Upper lobe of left lung (tissue), 6 donors: ENCODE data around the gene MACROD2. TPM values are rescaled to one million over a fixed set of nuclear protein-coding genes. Genes with fewer than 3 reads are reported as not detected.

Source experiments
- ATAC-seq, 2 donors: fragments of 200-7000 bp; cut with Tn5 transposase; one replicate each; pipeline ENCODE4 v1.9.1; 2022; ENCODE audit warnings: mild to moderate bottlenecking in 2 of 2, moderate library complexity in 2 of 2; ENCODE audit not compliant: low FRiP score in 2 of 2
- DNase-seq, 2 donors: peaks; one replicate each; pipeline ENCODE4 v3.0.0-alpha.2; 2019 to 2020
- H3K27ac ChIP-seq, 4 donors: fragments of 200-600 bp; sonication (generic); one replicate each; pipeline ENCODE4 v1.5.1; 2016 to 2019
- H3K27me3 ChIP-seq, 4 donors: fragments of 200-600 bp; sonication (generic); one replicate each; pipeline ENCODE4 v1.5.1; 2017 to 2019
- H3K36me3 ChIP-seq, 4 donors: fragments of 200-600 bp; sonication (generic); one replicate each; pipeline ENCODE4 v1.5.1; 2016 to 2019
- H3K4me1 ChIP-seq, 4 donors: fragments of 200-600 bp; sonication (generic); one replicate each; pipeline ENCODE4 v1.5.1; 2018 to 2019
- H3K4me3 ChIP-seq, 4 donors: fragments of 200-600 bp; sonication (generic); one replicate each; pipeline ENCODE4 v1.5.1; 2017 to 2019; ENCODE audit warnings: mild to moderate bottlenecking in 2 of 4, moderate library complexity in 1 of 4
- H3K9me3 ChIP-seq, 4 donors: fragments of 200-600 bp; sonication (generic); one replicate each; pipeline ENCODE4 v1.5.1; 2018 to 2019
- CTCF ChIP-seq, 6 experiments: fragments of 450-650 bp in 4 of 6; fragments of 200-600 bp in 2 of 6; sonication (generic) in 2 of 6; IDR thresholded peaks; one replicate each; pipeline ENCODE4 v1.5.1; 2016 to 2019; ENCODE audit warnings: antibody characterized with exemption in 6 of 6
- EP300 ChIP-seq, 4 donors: sonication (generic); formaldehyde crosslinking; IDR thresholded peaks; one replicate each; pipeline ENCODE4 v1.5.1; 2017; ENCODE audit warnings: antibody characterized with exemption in 4 of 4, control low read depth in 2 of 4
- POLR2A ChIP-seq, 4 donors: fragments of 450-650 bp; IDR thresholded peaks; one replicate each; pipeline ENCODE4 v1.5.1; 2016 to 2017; ENCODE audit warnings: antibody characterized with exemption in 4 of 4, mild to moderate bottlenecking in 2 of 4
- POLR2AphosphoS5 ChIP-seq, 2 donors: sonication (generic); formaldehyde crosslinking; IDR thresholded peaks; one replicate each; pipeline ENCODE4 v1.5.1; 2017; ENCODE audit warnings: antibody characterized with exemption in 2 of 2
- WGBS, 2 donors: methylation state at CpG; one replicate each; pipeline ENCODE4 v1.1.5; 2017 to 2018; 5-methylcytosine and 5-hydroxymethylcytosine counted together
- total RNA-seq, 6 donors: library from RNA; depleted of rRNA in 4 of 6; stranded (reverse); fragments of >200 nt in 4 of 6; gene quantifications; one replicate each; pipeline versions ENCODE4 v1.1.0 to v1.2.1, GENCODE V29; 2016 to 2021
- donor health status: DM: no; HTN: no; CAD: no; lungs with moderate emphysema.
- donor health status: DM: no; HTN: yes; CAD: no; lungs with severe emphysema.

The MACROD2 gene
- total RNA-seq, 6 donors from 2014 or later, result 20.7 to 84.3 (median 36.3) TPM

- peaks cover 0 to 2% (median 0%) of the 10 kb centered on the region in 4 donors for H3K9me3 ChIP-seq
- WGBS, 2 donors, result 83% methylated on average over 13 to 15 of the region's 15 CpGs
- H3K27ac ChIP-seq, result no peak overlapping the region
- H3K36me3 ChIP-seq, result no peaks in the 10 kb centered on the region
- DNase-seq (no peak), ATAC-seq (no peak)
- no peaks in the 10 kb centered on the region for H3K27me3 ChIP-seq
- H3K4me1 ChIP-seq, result no peaks in the 10 kb centered on the region
- H3K4me3 ChIP-seq, result no peak overlapping the region
- TF ChIP-seq POLR2AphosphoS5 (IDR thresholded peaks at IDR 0.05) (no peak), EP300 (IDR thresholded peaks at IDR 0.05) (no peak), CTCF (IDR thresholded peaks at IDR 0.05) (no peak), POLR2A (IDR thresholded peaks at IDR 0.05) (no peak)
Measured at GRCh38 chr20:15699431-15700146, 1704.3 kb downstream of the MACROD2 start.

GRCh38 chr20:15700147-15700765, 1704.9 kb downstream of the MACROD2 start:
- 71 to 88% methylated on average over 16 of the region's 16 CpGs for WGBS, 2 donors
- peak in 1 of 2 donors; percentile 36 for DNase-seq
- Histone ChIP-seq H3K36me3 (no peaks in the 10 kb centered on the region), H3K27me3 (no peaks in the 10 kb centered on the region), H3K27ac (no peak overlapping the region), H3K4me1 (no peaks in the 10 kb centered on the region), H3K4me3 (no peak overlapping the region), H3K9me3 (no peaks in the 10 kb centered on the region)
- no peak for TF ChIP-seq POLR2AphosphoS5 (IDR thresholded peaks at IDR 0.05)
- no peak for TF ChIP-seq CTCF (IDR thresholded peaks at IDR 0.05)
- no peak for TF ChIP-seq POLR2A (IDR thresholded peaks at IDR 0.05)
- no peak for TF ChIP-seq EP300 (IDR thresholded peaks at IDR 0.05)
- no peak for ATAC-seq

- Histone ChIP-seq H3K36me3 (no peaks in the 10 kb centered on the region), H3K4me1 (no peaks in the 10 kb centered on the region), H3K27me3 (no peaks in the 10 kb centered on the region), H3K27ac (no peak overlapping the region), H3K9me3 (no peaks in the 10 kb centered on the region), H3K4me3 (no peak overlapping the region)
- TF ChIP-seq EP300 (IDR thresholded peaks at IDR 0.05) (no peak), CTCF (IDR thresholded peaks at IDR 0.05) (no peak), POLR2A (IDR thresholded peaks at IDR 0.05) (no peak), POLR2AphosphoS5 (IDR thresholded peaks at IDR 0.05) (no peak)
- WGBS, 2 donors, result 75 to 80% methylated on average over 2 of the region's 2 CpGs
- no peak for ATAC-seq
- no peak for DNase-seq
Measured at GRCh38 chr20:15702161-15702560, 1706.8 kb downstream of the MACROD2 start.

- no peak overlapping the region for H3K4me3 ChIP-seq
- H3K27ac ChIP-seq, result no peak overlapping the region
- ATAC-seq, result no peak
- no peaks in the 10 kb centered on the region for H3K4me1 ChIP-seq
- H3K36me3 ChIP-seq, result no peaks in the 10 kb centered on the region
- H3K9me3 ChIP-seq, result no peaks in the 10 kb centered on the region
- DNase-seq, result no peak
- H3K27me3 ChIP-seq, result no peaks in the 10 kb centered on the region
- TF ChIP-seq EP300 (IDR thresholded peaks at IDR 0.05) (no peak), CTCF (IDR thresholded peaks at IDR 0.05) (no peak), POLR2A (IDR thresholded peaks at IDR 0.05) (no peak), POLR2AphosphoS5 (IDR thresholded peaks at IDR 0.05) (no peak)
- WGBS, 2 donors, result 86 to 91% methylated on average over 4 of the region's 4 CpGs
Measured at GRCh38 chr20:15703171-15703911, 1708.0 kb downstream of the MACROD2 start.
